ENCODE measurements around the gene CHSY3. TPM values are rescaled to one million over a fixed set of nuclear protein-coding genes. Genes with fewer than 3 reads are reported as not detected.

Gene CHSY3
- total and polyA plus RNA-seq, 4 donors = 0.40 to 7.7 (median 2.1) TPM

DNA sequence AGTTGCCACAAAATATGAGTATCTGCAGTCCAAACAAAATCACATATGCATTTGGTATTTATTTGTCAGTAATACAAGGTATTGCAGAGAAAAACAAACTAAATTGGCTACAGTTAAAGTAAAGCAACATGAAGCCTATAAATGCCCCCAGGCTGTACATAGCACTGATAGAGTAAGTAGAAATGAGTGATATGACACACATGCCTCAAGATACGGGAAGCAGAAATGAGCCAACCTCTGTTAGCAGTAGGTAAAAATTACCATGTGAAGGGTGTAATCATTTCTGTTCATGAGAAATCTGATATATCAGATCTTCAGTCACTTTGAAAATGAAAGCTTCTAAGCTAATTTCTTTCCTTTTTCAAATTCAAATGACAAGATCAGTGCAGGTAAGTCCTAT, 131.1 kb downstream of the CHSY3 start:
- H3K9ac ChIP-seq (ENCODE audit: low read depth in 1 of 2, low read length in 2 of 2) = no peak overlapping the region
- H3K4me1 ChIP-seq (ENCODE audit: control insufficient read depth in 4 of 4, insufficient read depth in 4 of 4, low read length in 3 of 4) = no peaks in the 10 kb centered on the region
- H3K9me3 ChIP-seq (ENCODE audit: control insufficient read depth in 4 of 4, low read length in 3 of 4) = no peaks in the 10 kb centered on the region
- DNase-seq (ENCODE audit: low spot score) = no peak
- H3K27me3 ChIP-seq (ENCODE audit: control insufficient read depth in 4 of 4, insufficient read depth in 4 of 4, low read length in 3 of 4) = no peaks in the 10 kb centered on the region
- WGBS = 89% methylated on average over 1 of the region's 1 CpG
- H3K36me3 ChIP-seq (ENCODE audit: control insufficient read depth in 4 of 4, insufficient read depth in 3 of 4, low read depth in 1 of 4, low read length in 3 of 4) = no peaks in the 10 kb centered on the region
- TF ChIP-seq GABPA (IDR thresholded peaks at IDR 0.05 in 1 of 2, conservative IDR thresholded peaks at IDR 0.05 in 1 of 2) (no peak), HNF4G (IDR thresholded peaks at IDR 0.05) (no peak), YY1 (IDR thresholded peaks at IDR 0.05) (no peak), JUND (IDR thresholded peaks at IDR 0.05) (no peak), FOXA1 (IDR thresholded peaks at IDR 0.05) (no peak), NR2F2 (IDR thresholded peaks at IDR 0.05) (no peak), FOXA2 (IDR thresholded peaks at IDR 0.05) (no peak), SP1 (IDR thresholded peaks at IDR 0.05) (no peak), RXRA (IDR thresholded peaks at IDR 0.05) (no peak), RAD21 (IDR thresholded peaks at IDR 0.05) (no peak), TAF1 (conservative IDR thresholded peaks at IDR 0.05) (no peak)
- TF ChIP-seq, protein P1, sequence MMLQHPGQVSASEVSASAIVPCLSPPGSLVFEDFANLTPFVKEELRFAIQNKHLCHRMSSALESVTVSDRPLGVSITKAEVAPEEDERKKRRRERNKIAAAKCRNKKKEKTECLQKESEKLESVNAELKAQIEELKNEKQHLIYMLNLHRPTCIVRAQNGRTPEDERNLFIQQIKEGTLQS (IDR thresholded peaks at IDR 0.05) = no peak
- TF ChIP-seq, protein P2, sequence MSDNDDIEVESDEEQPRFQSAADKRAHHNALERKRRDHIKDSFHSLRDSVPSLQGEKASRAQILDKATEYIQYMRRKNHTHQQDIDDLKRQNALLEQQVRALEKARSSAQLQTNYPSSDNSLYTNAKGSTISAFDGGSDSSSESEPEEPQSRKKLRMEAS (IDR thresholded peaks at IDR 0.05) = no peak
- TF ChIP-seq, protein P3, sequence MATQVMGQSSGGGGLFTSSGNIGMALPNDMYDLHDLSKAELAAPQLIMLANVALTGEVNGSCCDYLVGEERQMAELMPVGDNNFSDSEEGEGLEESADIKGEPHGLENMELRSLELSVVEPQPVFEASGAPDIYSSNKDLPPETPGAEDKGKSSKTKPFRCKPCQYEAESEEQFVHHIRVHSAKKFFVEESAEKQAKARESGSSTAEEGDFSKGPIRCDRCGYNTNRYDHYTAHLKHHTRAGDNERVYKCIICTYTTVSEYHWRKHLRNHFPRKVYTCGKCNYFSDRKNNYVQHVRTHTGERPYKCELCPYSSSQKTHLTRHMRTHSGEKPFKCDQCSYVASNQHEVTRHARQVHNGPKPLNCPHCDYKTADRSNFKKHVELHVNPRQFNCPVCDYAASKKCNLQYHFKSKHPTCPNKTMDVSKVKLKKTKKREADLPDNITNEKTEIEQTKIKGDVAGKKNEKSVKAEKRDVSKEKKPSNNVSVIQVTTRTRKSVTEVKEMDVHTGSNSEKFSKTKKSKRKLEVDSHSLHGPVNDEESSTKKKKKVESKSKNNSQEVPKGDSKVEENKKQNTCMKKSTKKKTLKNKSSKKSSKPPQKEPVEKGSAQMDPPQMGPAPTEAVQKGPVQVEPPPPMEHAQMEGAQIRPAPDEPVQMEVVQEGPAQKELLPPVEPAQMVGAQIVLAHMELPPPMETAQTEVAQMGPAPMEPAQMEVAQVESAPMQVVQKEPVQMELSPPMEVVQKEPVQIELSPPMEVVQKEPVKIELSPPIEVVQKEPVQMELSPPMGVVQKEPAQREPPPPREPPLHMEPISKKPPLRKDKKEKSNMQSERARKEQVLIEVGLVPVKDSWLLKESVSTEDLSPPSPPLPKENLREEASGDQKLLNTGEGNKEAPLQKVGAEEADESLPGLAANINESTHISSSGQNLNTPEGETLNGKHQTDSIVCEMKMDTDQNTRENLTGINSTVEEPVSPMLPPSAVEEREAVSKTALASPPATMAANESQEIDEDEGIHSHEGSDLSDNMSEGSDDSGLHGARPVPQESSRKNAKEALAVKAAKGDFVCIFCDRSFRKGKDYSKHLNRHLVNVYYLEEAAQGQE (IDR thresholded peaks at IDR 0.05) = no peak
- no peak overlapping the region for H3K27ac ChIP-seq (ENCODE audit: low read depth in 1 of 2, low read length in 2 of 2)
- H3K4me3 ChIP-seq (ENCODE audit: low read depth in 1 of 3, low read length in 3 of 3) = no peak overlapping the region

DNA sequence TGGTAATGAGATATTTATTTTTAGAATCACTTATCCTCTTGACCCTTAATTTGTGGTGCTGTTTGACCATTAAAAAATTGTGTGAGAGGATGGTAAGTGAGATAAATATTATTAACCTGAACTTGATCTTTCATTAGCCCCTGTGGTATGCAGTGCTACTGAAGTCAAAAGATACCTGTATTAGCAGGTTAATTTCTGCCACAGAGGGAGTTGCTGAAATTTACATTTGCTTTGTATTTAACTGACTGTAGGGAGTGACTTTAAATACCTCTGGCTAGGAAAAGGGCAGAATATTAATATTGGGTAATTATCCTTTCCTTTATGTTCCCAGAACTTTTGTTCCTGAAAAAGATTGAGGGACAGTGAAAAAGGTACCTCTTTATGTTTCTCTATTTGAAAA, 133.6 kb downstream of the CHSY3 start:
- Histone ChIP-seq H3K9me3 (ENCODE audit: control insufficient read depth in 4 of 4, low read length in 3 of 4) (no peaks in the 10 kb centered on the region), H3K4me1 (ENCODE audit: control insufficient read depth in 4 of 4, insufficient read depth in 4 of 4, low read length in 3 of 4) (no peaks in the 10 kb centered on the region), H3K36me3 (ENCODE audit: control insufficient read depth in 4 of 4, insufficient read depth in 3 of 4, low read depth in 1 of 4, low read length in 3 of 4) (no peaks in the 10 kb centered on the region), H3K4me3 (ENCODE audit: low read depth in 1 of 3, low read length in 3 of 3) (no peak overlapping the region), H3K27ac (ENCODE audit: low read depth in 1 of 2, low read length in 2 of 2) (no peak overlapping the region), H3K9ac (ENCODE audit: low read depth in 1 of 2, low read length in 2 of 2) (no peak overlapping the region), H3K27me3 (ENCODE audit: control insufficient read depth in 4 of 4, insufficient read depth in 4 of 4, low read length in 3 of 4) (no peaks in the 10 kb centered on the region)
- DNase-seq (ENCODE audit: low spot score) = no peak
- TF ChIP-seq, protein P3 (IDR thresholded peaks at IDR 0.05) = no peak
- TF ChIP-seq RAD21 (IDR thresholded peaks at IDR 0.05) (no peak), JUND (IDR thresholded peaks at IDR 0.05) (no peak), RXRA (IDR thresholded peaks at IDR 0.05) (no peak), YY1 (IDR thresholded peaks at IDR 0.05) (no peak), FOXA2 (IDR thresholded peaks at IDR 0.05) (no peak), GABPA (IDR thresholded peaks at IDR 0.05 in 1 of 2, conservative IDR thresholded peaks at IDR 0.05 in 1 of 2) (no peak), HNF4A (conservative IDR thresholded peaks at IDR 0.05) (no peak), TAF1 (conservative IDR thresholded peaks at IDR 0.05) (no peak), FOXA1 (IDR thresholded peaks at IDR 0.05) (no peak), NR2F2 (IDR thresholded peaks at IDR 0.05) (no peak), HNF4G (IDR thresholded peaks at IDR 0.05) (no peak), EGR1 (IDR thresholded peaks at IDR 0.05; ENCODE audit: low read depth in 2 of 2) (no peak), SP1 (IDR thresholded peaks at IDR 0.05) (no peak)
- TF ChIP-seq, protein P1 (IDR thresholded peaks at IDR 0.05) = no peak
- TF ChIP-seq, protein P4, sequence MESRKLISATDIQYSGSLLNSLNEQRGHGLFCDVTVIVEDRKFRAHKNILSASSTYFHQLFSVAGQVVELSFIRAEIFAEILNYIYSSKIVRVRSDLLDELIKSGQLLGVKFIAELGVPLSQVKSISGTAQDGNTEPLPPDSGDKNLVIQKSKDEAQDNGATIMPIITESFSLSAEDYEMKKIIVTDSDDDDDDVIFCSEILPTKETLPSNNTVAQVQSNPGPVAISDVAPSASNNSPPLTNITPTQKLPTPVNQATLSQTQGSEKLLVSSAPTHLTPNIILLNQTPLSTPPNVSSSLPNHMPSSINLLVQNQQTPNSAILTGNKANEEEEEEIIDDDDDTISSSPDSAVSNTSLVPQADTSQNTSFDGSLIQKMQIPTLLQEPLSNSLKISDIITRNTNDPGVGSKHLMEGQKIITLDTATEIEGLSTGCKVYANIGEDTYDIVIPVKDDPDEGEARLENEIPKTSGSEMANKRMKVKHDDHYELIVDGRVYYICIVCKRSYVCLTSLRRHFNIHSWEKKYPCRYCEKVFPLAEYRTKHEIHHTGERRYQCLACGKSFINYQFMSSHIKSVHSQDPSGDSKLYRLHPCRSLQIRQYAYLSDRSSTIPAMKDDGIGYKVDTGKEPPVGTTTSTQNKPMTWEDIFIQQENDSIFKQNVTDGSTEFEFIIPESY (IDR thresholded peaks at IDR 0.05) = no peak
- TF ChIP-seq, protein P2 (IDR thresholded peaks at IDR 0.05) = no peak
- TF ChIP-seq, protein P5, sequence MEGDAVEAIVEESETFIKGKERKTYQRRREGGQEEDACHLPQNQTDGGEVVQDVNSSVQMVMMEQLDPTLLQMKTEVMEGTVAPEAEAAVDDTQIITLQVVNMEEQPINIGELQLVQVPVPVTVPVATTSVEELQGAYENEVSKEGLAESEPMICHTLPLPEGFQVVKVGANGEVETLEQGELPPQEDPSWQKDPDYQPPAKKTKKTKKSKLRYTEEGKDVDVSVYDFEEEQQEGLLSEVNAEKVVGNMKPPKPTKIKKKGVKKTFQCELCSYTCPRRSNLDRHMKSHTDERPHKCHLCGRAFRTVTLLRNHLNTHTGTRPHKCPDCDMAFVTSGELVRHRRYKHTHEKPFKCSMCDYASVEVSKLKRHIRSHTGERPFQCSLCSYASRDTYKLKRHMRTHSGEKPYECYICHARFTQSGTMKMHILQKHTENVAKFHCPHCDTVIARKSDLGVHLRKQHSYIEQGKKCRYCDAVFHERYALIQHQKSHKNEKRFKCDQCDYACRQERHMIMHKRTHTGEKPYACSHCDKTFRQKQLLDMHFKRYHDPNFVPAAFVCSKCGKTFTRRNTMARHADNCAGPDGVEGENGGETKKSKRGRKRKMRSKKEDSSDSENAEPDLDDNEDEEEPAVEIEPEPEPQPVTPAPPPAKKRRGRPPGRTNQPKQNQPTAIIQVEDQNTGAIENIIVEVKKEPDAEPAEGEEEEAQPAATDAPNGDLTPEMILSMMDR (IDR thresholded peaks at IDR 0.05; ENCODE audit: low read depth, low read length, missing input control) = no peak

All from liver (tissue), 9 donors.